ENCODE data around the gene LCE1C.

LCE1C gene

DNA sequence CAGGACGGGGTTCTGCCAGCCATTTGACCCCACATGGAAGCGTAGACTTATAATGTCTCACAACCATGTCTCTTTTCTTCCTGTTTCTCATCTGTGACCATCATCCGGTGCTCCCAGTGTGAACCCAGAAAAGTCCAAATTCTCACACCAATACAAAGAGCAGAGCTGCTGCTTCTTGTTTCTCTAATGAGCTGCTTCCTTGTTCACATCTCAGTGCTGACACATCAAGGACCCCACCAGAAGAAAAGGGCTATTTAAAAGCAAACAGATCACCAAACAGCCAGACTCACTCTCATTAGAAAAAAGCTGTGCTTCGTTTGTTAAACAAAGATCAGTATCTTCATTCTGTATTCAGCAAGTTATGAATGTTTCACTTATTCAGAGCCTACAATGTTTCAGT lies 10.8 kb downstream of the LCE1C start:
- no peaks in the 10 kb centered on the region for H3K4me1 ChIP-seq (ENCODE audit: control insufficient read depth, insufficient read depth, low read length)
- H3K4me3 ChIP-seq (ENCODE audit: low read length) = no peak overlapping the region
- no peaks in the 10 kb centered on the region for H3K9me3 ChIP-seq (replicated peaks; ENCODE audit: low read length)
- H3K9ac ChIP-seq (ENCODE audit: low read depth, low read length) = no peak overlapping the region
- no peaks in the 10 kb centered on the region for H3K36me3 ChIP-seq (ENCODE audit: insufficient read depth, low read length)
- no peak overlapping the region for H3K4me2 ChIP-seq (ENCODE audit: low read length)
- H3K27me3 ChIP-seq (ENCODE audit: control insufficient read depth, insufficient read depth, low read length) = no peaks in the 10 kb centered on the region

DNA sequence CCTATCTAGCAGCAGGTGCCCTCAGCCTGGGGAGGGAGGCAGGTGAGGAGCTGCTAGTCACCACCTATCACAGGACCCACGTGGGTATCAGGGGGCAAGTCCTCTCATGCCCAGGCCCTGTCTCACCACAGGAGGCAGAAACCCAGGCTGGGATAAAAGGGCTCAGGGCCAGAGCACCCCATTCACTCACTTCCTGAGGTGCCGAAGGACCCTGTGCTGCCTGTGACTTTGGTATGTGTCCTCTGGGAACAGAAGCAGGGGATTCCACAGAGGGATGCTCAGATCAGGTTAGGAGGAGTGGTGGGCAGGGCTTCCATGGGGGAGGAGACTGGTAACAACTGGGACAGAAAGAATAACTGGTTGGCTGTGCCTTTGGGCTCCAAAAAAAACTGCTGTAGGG lies 20.4 kb downstream of the LCE1C start, which contains the start of gene LCE1E:
Gene LCE1E, plus strand, starts transcription at position 181 of the 400 bp plus-strand sequence. CDS start 1,043 bp downstream, outside the sequence.
- Histone ChIP-seq H3K4me3 (ENCODE audit: low read length) (no peak within 1 kb of the TSS), H3K27me3 (ENCODE audit: control insufficient read depth, insufficient read depth, low read length) (peaks cover 12% of the 10 kb centered on the region), H3K36me3 (ENCODE audit: insufficient read depth, low read length) (no peaks in the 10 kb centered on the region), H3K9ac (ENCODE audit: low read depth, low read length) (no peak within 1 kb of the TSS), H3K4me1 (ENCODE audit: control insufficient read depth, insufficient read depth, low read length) (no peaks in the 10 kb centered on the region), H3K4me2 (ENCODE audit: low read length) (no peak within 1 kb of the TSS), H3K9me3 (replicated peaks; ENCODE audit: low read length) (no peaks in the 10 kb centered on the region)

DNA sequence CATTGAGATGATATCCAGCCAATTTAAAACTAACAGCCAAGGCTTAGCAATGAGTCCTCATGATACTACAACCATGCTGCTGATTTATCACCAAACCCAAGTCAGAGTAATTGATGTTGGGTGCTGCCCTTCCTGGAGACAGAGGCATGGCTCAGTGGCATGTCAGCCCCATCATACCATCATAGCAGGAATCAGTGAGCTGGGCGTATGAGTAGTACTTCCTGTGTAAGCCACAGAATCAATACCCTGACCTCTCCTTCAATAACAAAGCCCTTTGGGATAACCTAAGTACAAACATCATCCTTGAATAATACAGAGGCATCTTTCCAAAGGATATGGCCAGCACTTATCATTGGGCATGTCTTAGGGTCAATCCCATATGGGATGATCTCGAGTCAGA lies 23.4 kb downstream of the LCE1C start:
- Histone ChIP-seq H3K4me1 (ENCODE audit: control insufficient read depth, insufficient read depth, low read length) (no peaks in the 10 kb centered on the region), H3K4me3 (ENCODE audit: low read length) (no peak overlapping the region), H3K9ac (ENCODE audit: low read depth, low read length) (no peak overlapping the region), H3K4me2 (ENCODE audit: low read length) (no peak overlapping the region), H3K9me3 (replicated peaks; ENCODE audit: low read length) (no peaks in the 10 kb centered on the region), H3K36me3 (ENCODE audit: insufficient read depth, low read length) (no peaks in the 10 kb centered on the region), H3K27me3 (ENCODE audit: control insufficient read depth, insufficient read depth, low read length) (peaks cover 12% of the 10 kb centered on the region)

DNA sequence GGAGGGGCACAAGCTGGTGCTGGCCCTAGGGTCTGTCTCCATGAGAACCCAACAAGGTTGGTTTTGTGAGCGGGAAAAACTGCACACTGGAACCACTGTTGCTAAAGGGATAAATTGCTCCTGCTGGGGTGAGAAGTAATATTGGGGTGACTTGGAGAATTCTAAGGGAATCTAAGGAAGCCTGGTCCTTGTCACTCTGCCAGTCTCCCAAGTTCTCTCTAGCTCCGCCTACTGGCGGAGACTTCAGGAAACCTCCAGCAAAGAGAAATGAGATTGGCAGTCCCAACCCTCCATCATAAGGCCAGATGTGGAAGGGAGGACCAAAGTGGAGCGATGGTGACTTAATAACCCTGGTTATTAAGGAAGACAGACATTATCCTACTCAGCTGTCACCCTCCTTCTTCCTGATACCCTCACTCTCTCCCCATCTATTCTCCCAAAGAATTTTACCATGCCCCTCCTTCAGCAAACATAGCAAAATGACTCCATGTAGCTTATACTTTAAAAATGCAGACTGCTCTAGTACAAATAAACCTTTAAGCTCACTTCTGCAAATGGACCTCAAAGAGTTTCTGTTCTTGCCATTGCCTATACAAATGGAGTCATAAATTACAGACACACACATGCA lies 28.8 kb downstream of the LCE1C start:
- no peak overlapping the region for H3K9ac ChIP-seq (ENCODE audit: low read depth, low read length)
- no peaks in the 10 kb centered on the region for H3K9me3 ChIP-seq (replicated peaks; ENCODE audit: low read length)
- H3K4me1 ChIP-seq (ENCODE audit: control insufficient read depth, insufficient read depth, low read length) = no peaks in the 10 kb centered on the region
- no peaks in the 10 kb centered on the region for H3K36me3 ChIP-seq (ENCODE audit: insufficient read depth, low read length)
- no peak overlapping the region for H3K4me3 ChIP-seq (ENCODE audit: low read length)
- H3K4me2 ChIP-seq (ENCODE audit: low read length) = no peak overlapping the region
- peaks cover 2% of the 10 kb centered on the region for H3K27me3 ChIP-seq (ENCODE audit: control insufficient read depth, insufficient read depth, low read length)

DNA sequence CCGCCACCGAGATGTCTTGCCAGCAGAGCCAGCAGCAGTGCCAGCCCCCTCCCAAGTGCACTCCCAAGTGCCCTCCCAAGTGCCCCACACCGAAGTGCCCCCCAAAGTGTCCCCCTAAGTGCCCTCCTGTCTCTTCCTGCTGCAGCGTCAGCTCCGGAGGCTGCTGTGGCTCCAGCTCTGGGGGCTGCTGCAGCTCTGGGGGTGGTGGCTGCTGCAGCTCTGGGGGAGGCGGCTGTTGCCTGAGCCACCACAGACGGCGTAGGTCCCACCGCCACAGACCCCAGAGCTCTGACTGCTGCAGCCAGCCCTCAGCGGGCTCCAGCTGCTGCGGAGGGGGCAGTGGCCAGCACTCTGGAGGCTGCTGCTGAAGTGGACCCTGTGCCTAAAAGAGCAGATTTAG lies 30.1 kb downstream of the LCE1C start:
- Histone ChIP-seq H3K36me3 (ENCODE audit: insufficient read depth, low read length) (no peaks in the 10 kb centered on the region), H3K4me2 (ENCODE audit: low read length) (no peak overlapping the region), H3K4me1 (ENCODE audit: control insufficient read depth, insufficient read depth, low read length) (no peaks in the 10 kb centered on the region), H3K4me3 (ENCODE audit: low read length) (no peak overlapping the region), H3K9me3 (replicated peaks; ENCODE audit: low read length) (no peaks in the 10 kb centered on the region), H3K27me3 (ENCODE audit: control insufficient read depth, insufficient read depth, low read length) (peaks cover 2% of the 10 kb centered on the region), H3K9ac (ENCODE audit: low read depth, low read length) (no peak overlapping the region)

DNA sequence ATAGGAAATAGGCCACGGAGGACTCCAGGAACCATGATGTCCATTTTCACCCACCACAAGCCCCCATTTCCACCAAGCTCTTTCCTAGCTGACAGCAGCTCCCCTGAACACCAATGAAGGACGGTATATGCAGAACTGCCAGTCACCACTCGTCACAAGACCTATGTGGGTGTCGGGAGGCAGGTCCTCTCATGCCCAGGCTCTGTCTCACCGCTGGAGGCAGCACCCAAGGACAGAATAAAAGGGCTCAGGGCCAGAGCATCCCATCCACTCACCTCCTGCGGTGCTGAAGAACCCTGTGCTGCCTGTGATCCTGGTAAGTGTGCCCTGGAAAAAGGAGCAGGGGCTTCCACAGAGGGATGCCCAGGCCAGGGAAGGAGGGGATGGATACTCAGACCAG lies 31.6 kb downstream of the LCE1C start, which contains the start of gene LCE1F:
Gene LCE1F, plus strand, starts transcription at position 266 of the 400 bp plus-strand sequence. CDS start 1,232 bp downstream, outside the sequence.
- H3K4me2 ChIP-seq (ENCODE audit: low read length) = no peak within 1 kb of the TSS

DNA sequence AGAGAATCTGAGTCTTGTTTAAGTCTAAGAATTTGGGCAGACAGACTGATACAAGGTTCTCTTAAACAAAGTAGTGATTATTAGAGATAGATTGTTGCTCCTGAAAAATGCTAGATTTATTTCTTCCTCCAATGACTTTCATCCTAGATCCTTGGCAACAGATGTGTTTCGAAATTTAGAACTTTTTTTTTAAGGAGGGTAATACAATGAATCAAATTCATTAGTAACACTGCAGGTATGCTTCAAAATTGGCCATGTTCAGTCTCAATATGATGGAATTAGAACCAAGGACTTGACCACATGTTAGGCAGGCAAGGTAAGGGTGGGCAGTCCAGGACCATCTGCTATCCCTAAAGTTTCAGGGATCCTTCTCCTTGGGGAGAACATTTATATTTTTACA lies 36.0 kb downstream of the LCE1C start:
- Histone ChIP-seq H3K4me2 (ENCODE audit: low read length) (no peak overlapping the region), H3K27me3 (ENCODE audit: control insufficient read depth, insufficient read depth, low read length) (no peaks in the 10 kb centered on the region), H3K9me3 (replicated peaks; ENCODE audit: low read length) (no peaks in the 10 kb centered on the region), H3K4me3 (ENCODE audit: low read length) (no peak overlapping the region), H3K4me1 (ENCODE audit: control insufficient read depth, insufficient read depth, low read length) (no peaks in the 10 kb centered on the region), H3K9ac (ENCODE audit: low read depth, low read length) (no peak overlapping the region), H3K36me3 (ENCODE audit: insufficient read depth, low read length) (no peaks in the 10 kb centered on the region)

More for the DNA sequence above, 31.6 kb downstream of the LCE1C start, which contains the start of gene LCE1F:
- Histone ChIP-seq H3K4me3 (ENCODE audit: low read length) (no peak within 1 kb of the TSS), H3K36me3 (ENCODE audit: insufficient read depth, low read length) (no peaks in the 10 kb centered on the region), H3K9me3 (replicated peaks; ENCODE audit: low read length) (no peaks in the 10 kb centered on the region), H3K9ac (ENCODE audit: low read depth, low read length) (no peak within 1 kb of the TSS), H3K27me3 (ENCODE audit: control insufficient read depth, insufficient read depth, low read length) (peaks cover 2% of the 10 kb centered on the region), H3K4me1 (ENCODE audit: control insufficient read depth, insufficient read depth, low read length) (no peaks in the 10 kb centered on the region)

DNA sequence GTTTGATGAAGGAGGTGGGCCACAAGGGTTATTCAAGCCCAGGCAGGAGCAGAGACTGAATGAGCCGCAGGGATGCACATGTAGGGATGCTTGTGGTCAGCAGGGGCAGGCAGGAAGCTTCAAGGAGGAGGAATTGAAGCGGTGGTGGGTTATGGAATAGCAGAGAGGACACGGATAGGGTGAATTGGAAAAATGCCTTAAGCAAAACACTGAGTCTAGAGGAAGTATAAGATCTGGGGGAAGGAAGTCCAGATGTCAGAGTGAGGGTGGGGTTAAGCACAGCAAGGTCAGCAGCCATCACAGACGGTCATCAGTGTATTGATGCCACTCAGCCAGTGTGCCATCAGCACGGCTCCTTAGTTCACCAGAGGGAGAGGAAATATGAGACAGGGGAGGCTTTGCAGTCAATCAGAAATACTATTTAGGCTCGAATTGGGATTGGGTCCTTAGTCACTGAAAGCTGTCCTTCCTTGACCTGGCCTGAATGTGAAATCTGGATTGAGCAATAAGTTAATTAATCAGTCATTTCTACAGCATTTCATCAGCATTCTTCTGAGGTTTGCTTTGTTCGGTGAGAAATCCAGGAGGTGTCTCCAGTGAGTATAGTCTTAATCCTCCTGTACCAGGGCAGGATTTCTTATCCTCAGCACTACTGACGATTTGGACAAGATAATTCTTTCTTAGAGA lies 37.5 kb downstream of the LCE1C start:
- Histone ChIP-seq H3K9ac (ENCODE audit: low read depth, low read length) (no peak overlapping the region), H3K36me3 (ENCODE audit: insufficient read depth, low read length) (no peaks in the 10 kb centered on the region), H3K4me2 (ENCODE audit: low read length) (no peak overlapping the region), H3K27me3 (ENCODE audit: control insufficient read depth, insufficient read depth, low read length) (no peaks in the 10 kb centered on the region), H3K9me3 (replicated peaks; ENCODE audit: low read length) (no peaks in the 10 kb centered on the region), H3K4me3 (ENCODE audit: low read length) (no peak overlapping the region), H3K4me1 (ENCODE audit: control insufficient read depth, insufficient read depth, low read length) (no peaks in the 10 kb centered on the region)

DNA sequence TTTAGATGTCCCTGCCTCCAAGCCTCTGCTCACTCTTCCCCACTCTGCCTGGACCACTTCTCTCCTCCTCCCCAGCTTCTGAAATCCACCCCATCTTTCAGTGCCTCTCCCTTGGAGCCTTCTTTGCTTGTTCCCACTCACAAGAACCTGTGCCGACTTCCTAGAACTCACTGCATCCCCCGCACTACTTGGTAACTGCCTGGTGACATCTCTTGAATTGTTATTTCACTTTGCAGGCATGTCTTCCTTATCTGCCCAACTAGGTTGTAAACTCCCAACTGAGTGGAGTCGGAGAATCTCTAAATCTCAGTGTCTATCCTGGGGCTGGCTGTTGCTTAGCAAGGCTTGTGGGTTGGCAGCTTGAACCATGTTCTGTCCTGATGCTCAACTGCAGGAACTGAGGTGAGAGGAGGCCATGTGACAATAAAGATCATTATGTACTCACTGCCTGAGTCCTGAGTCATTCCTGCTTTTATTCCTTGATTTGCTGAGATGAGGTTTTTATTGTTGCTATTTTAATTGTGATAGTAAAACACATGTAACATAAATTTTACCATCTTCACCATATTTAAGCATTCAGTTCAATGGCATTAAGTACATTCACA lies 44.7 kb downstream of the LCE1C start:
- H3K4me2 ChIP-seq (ENCODE audit: low read length) = no peak overlapping the region
- no peak overlapping the region for H3K9ac ChIP-seq (ENCODE audit: low read depth, low read length)
- no peaks in the 10 kb centered on the region for H3K4me1 ChIP-seq (ENCODE audit: control insufficient read depth, insufficient read depth, low read length)
- no peaks in the 10 kb centered on the region for H3K36me3 ChIP-seq (ENCODE audit: insufficient read depth, low read length)
- H3K4me3 ChIP-seq (ENCODE audit: low read length) = no peak overlapping the region
- H3K9me3 ChIP-seq (replicated peaks; ENCODE audit: low read length) = no peaks in the 10 kb centered on the region
- no peaks in the 10 kb centered on the region for H3K27me3 ChIP-seq (ENCODE audit: control insufficient read depth, insufficient read depth, low read length)

DNA sequence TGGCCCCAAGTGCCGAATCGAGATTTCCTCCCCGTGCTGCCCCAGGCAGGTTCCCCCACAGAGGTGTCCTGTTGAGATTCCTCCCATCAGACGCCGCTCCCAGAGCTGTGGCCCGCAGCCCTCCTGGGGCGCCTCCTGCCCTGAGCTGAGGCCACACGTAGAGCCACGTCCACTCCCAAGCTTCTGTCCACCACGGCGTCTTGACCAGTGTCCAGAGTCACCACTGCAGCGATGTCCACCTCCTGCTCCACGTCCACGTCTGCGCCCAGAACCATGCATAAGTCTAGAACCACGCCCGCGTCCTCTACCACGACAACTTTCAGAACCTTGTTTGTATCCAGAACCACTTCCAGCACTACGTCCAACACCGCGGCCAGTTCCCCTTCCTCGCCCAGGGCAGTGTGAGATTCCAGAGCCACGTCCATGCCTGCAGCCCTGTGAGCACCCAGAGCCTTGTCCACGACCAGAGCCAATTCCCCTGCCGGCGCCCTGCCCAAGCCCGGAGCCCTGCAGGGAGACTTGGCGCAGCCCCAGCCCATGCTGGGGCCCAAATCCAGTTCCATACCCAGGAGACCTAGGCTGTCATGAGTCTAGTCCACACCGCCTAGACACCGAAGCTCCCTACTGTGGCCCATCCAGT lies 45.8 kb downstream of the LCE1C start:
- Histone ChIP-seq H3K4me2 (ENCODE audit: low read length) (no peak overlapping the region), H3K4me1 (ENCODE audit: control insufficient read depth, insufficient read depth, low read length) (no peaks in the 10 kb centered on the region), H3K27me3 (ENCODE audit: control insufficient read depth, insufficient read depth, low read length) (no peaks in the 10 kb centered on the region), H3K4me3 (ENCODE audit: low read length) (no peak overlapping the region), H3K36me3 (ENCODE audit: insufficient read depth, low read length) (no peaks in the 10 kb centered on the region), H3K9ac (ENCODE audit: low read depth, low read length) (no peak overlapping the region), H3K9me3 (replicated peaks; ENCODE audit: low read length) (no peaks in the 10 kb centered on the region)

DNA sequence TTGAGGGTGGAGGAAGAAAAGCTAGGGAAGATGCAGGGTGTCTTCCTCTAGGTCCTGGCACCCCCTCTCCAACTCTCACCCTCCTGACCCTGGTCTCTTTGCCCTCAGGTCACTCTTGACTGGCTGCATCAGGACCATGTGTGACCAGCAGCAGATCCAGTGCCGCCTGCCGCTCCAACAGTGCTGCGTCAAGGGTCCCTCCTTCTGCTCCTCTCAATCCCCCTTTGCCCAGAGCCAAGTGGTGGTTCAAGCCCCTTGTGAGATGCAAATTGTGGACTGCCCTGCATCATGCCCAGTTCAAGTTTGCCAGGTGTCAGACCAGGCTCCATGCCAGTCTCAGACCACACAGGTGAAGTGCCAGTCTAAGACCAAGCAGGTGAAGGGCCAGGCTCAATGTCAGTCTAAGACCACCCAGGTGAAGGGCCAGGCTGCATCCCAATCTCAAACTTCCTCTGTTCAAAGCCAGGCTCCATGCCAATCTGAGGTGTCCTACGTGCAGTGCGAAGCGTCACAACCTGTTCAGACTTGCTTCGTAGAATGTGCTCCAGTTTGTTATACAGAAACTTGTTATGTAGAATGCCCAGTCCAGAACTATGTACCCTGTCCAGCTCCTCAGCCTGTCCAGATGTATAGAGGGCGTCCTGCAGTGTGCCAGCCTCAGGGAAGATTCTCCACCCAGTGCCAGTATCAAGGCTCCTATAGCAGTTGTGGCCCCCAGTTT lies 46.8 kb downstream of the LCE1C start:
- Histone ChIP-seq H3K9ac (ENCODE audit: low read depth, low read length) (no peak overlapping the region), H3K27me3 (ENCODE audit: control insufficient read depth, insufficient read depth, low read length) (no peaks in the 10 kb centered on the region), H3K36me3 (ENCODE audit: insufficient read depth, low read length) (no peaks in the 10 kb centered on the region), H3K4me1 (ENCODE audit: control insufficient read depth, insufficient read depth, low read length) (no peaks in the 10 kb centered on the region), H3K4me3 (ENCODE audit: low read length) (no peak overlapping the region), H3K4me2 (ENCODE audit: low read length) (no peak overlapping the region), H3K9me3 (replicated peaks; ENCODE audit: low read length) (no peaks in the 10 kb centered on the region)
